Measurements from ENCODE around the gene CT55. TPM values are rescaled to one million over a fixed set of nuclear protein-coding genes. Genes with fewer than 3 reads are reported as not detected.
"Not testable (repeated sequence)": the region's sequence is repeated elsewhere in the genome, so short reads cannot be mapped to it uniquely, and the experiment has no call there.

CT55 gene
- polyA plus RNA-seq (2013), result 0.07 and 0.12 TPM in 2 replicates

DNA sequence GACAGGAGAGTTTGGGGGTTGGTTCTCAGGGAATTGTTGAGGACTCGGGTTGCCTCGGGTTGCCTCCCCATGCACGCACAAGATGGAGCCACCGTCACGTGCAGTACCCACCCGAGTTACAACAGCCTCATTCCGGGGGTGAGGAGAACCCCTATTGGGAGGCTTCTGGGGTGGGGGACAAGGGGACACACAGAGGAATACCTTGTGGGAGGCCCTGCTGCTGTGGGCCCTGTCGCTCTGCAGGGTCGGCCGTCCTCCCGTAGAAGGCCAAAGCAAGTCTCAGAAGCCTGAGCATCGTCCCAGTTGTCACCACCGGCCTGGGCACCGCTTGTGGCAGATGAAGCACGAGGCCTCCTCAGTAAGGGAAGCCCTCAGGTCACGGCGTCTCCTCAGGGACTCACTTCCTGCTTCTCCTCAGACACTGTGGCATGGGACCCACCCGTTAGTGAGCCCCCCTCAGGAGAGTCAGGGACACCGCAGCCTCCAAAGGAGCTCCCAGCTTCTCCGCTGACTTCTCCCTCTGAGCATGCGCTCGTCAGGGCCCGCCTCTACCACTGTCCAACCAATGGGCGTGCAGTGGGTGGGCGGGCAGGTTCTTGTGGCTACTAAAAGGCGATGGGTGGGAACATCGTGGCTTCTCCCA is at the start of gene CT55:
TSS of gene CT55 (minus strand) at position 522 of the 643 bp plus-strand sequence. CDS start at position 295, 227 bp downstream.
- H2BK5ac ChIP-seq (ENCODE audit: low read depth, low read length, poor library complexity), result no peak within 1 kb of the TSS
- no peak within 1 kb of the TSS for H4K12ac ChIP-seq (ENCODE audit: low read depth, low read length)
- DNase-seq, result no peak
- no peak within 1 kb of the TSS for H3K23ac ChIP-seq (ENCODE audit: low read length)
- no peak within 1 kb of the TSS for H3K4me2 ChIP-seq (ENCODE audit: low read length)
- no CpG with 5 or more reads among the region's 27 CpGs for WGBS (ENCODE audit: extremely low coverage, insufficient coverage, insufficient read length)
- no peaks in the 10 kb centered on the region for H3K9me3 ChIP-seq (ENCODE audit: insufficient read depth, low read depth, low read length)
- no peak within 1 kb of the TSS for H3K18ac ChIP-seq (ENCODE audit: low read length)
- H2BK120ac ChIP-seq (ENCODE audit: insufficient read depth, low read length, poor library complexity), result no peak within 1 kb of the TSS
- no peak within 1 kb of the TSS for H3K14ac ChIP-seq (ENCODE audit: low read length)
- no peaks in the 10 kb centered on the region for H3K79me2 ChIP-seq (ENCODE audit: control insufficient read depth, insufficient read depth, low read length, poor library complexity)
- H3K27me3 ChIP-seq (ENCODE audit: insufficient read depth, low read length), result no peaks in the 10 kb centered on the region
- H4K8ac ChIP-seq (ENCODE audit: low read depth, low read length), result no peak within 1 kb of the TSS
- no peaks in the 10 kb centered on the region for H3K4me1 ChIP-seq (ENCODE audit: control insufficient read depth in 1 of 2, insufficient read depth in 2 of 2, low read length in 2 of 2)
- H3K4me3 ChIP-seq (ENCODE audit: low read depth, low read length), result no peak within 1 kb of the TSS
- no peak within 1 kb of the TSS for H2AFZ ChIP-seq (ENCODE audit: insufficient read depth, low read length, poor library complexity)
- no peak within 1 kb of the TSS for H4K91ac ChIP-seq (ENCODE audit: low read depth, low read length)
- no peak within 1 kb of the TSS for H3K27ac ChIP-seq (ENCODE audit: low read depth, low read length)
- no peaks in the 10 kb centered on the region for H3K36me3 ChIP-seq (ENCODE audit: control insufficient read depth in 1 of 2, insufficient read depth in 2 of 2, low read length in 2 of 2)
- no peak within 1 kb of the TSS for H3K4ac ChIP-seq (ENCODE audit: low read depth, low read length)
- no peak within 1 kb of the TSS for H3K9ac ChIP-seq (ENCODE audit: low read length)
- H3K79me1 ChIP-seq (ENCODE audit: low read length), result no peaks in the 10 kb centered on the region
- H2BK12ac ChIP-seq (ENCODE audit: low read length), result no peak within 1 kb of the TSS
- no peak within 1 kb of the TSS for H2AK5ac ChIP-seq (ENCODE audit: low read length)

- WGBS (ENCODE audit: extremely low coverage, insufficient coverage, insufficient read length), result no CpG with 5 or more reads among the region's 8 CpGs
- Histone ChIP-seq H3K36me3 (ENCODE audit: control insufficient read depth in 1 of 2, insufficient read depth in 2 of 2, low read length in 2 of 2) (no peaks in the 10 kb centered on the region), H3K4me1 (ENCODE audit: control insufficient read depth in 1 of 2, insufficient read depth in 2 of 2, low read length in 2 of 2) (no peaks in the 10 kb centered on the region)
Observed at GRCh38 chrX:135213200-135213844, 42.1 kb upstream of the CT55 start.

DNA sequence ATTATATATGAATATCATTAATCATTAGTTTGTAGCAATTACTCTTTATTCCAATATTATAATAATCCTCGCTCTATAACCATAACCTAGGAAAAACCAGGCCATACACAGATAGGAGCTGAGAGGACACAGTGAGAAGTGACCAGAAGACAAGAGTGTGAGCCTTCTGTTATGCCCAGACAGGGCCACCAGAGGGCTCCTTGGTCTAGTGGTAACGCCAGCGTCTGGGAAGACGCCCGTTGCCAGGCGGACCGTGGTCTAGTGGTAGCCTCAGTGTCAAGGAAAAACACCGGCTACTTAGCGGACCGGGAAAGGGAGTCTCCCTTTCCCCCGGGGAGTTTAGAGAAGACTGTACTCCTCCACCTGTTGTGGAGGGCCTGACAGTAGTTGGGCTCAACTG is 35.2 kb upstream of the CT55 start:
- no CpG with 5 or more reads among the region's 11 CpGs for WGBS (ENCODE audit: extremely low coverage, insufficient coverage, insufficient read length)
- not testable (repeated sequence) for H3K27me3 ChIP-seq (ENCODE audit: insufficient read depth, low read length); H3K27ac ChIP-seq (ENCODE audit: low read depth, low read length); H3K4me1 ChIP-seq (ENCODE audit: control insufficient read depth in 1 of 2, insufficient read depth in 2 of 2, low read length in 2 of 2); H4K91ac ChIP-seq (ENCODE audit: low read depth, low read length); H3K14ac ChIP-seq (ENCODE audit: low read length); H3K79me2 ChIP-seq (ENCODE audit: control insufficient read depth, insufficient read depth, low read length, poor library complexity); H3K18ac ChIP-seq (ENCODE audit: low read length); H2BK12ac ChIP-seq (ENCODE audit: low read length); H3K36me3 ChIP-seq (ENCODE audit: control insufficient read depth in 1 of 2, insufficient read depth in 2 of 2, low read length in 2 of 2); H3K9ac ChIP-seq (ENCODE audit: low read length); H4K8ac ChIP-seq (ENCODE audit: low read depth, low read length); H2AFZ ChIP-seq (ENCODE audit: insufficient read depth, low read length, poor library complexity); H3K4ac ChIP-seq (ENCODE audit: low read depth, low read length); H3K4me2 ChIP-seq (ENCODE audit: low read length); H2BK5ac ChIP-seq (ENCODE audit: low read depth, low read length, poor library complexity); H3K4me3 ChIP-seq (ENCODE audit: low read depth, low read length); H2AK5ac ChIP-seq (ENCODE audit: low read length); H4K12ac ChIP-seq (ENCODE audit: low read depth, low read length); H2BK120ac ChIP-seq (ENCODE audit: insufficient read depth, low read length, poor library complexity); H3K9me3 ChIP-seq (ENCODE audit: insufficient read depth, low read depth, low read length); H3K79me1 ChIP-seq (ENCODE audit: low read length); H3K23ac ChIP-seq (ENCODE audit: low read length)
- DNase-seq, result peak in 1 of 2 donors; percentile 0

More at GRCh38 chrX:135213200-135213844, 42.1 kb upstream of the CT55 start:
- Histone ChIP-seq H3K4ac (ENCODE audit: low read depth, low read length) (no peak overlapping the region), H3K79me1 (ENCODE audit: low read length) (no peaks in the 10 kb centered on the region), H4K8ac (ENCODE audit: low read depth, low read length) (no peak overlapping the region), H3K79me2 (ENCODE audit: control insufficient read depth, insufficient read depth, low read length, poor library complexity) (no peaks in the 10 kb centered on the region), H3K4me3 (ENCODE audit: low read depth, low read length) (no peak overlapping the region), H4K12ac (ENCODE audit: low read depth, low read length) (no peak overlapping the region), H2BK12ac (ENCODE audit: low read length) (no peak overlapping the region), H2AFZ (ENCODE audit: insufficient read depth, low read length, poor library complexity) (no peak overlapping the region), H3K9me3 (ENCODE audit: insufficient read depth, low read depth, low read length) (no peaks in the 10 kb centered on the region), H3K27ac (ENCODE audit: low read depth, low read length) (no peak overlapping the region), H3K14ac (ENCODE audit: low read length) (no peak overlapping the region), H3K23ac (ENCODE audit: low read length) (no peak overlapping the region), H3K27me3 (ENCODE audit: insufficient read depth, low read length) (no peaks in the 10 kb centered on the region), H3K9ac (ENCODE audit: low read length) (no peak overlapping the region), H2AK5ac (ENCODE audit: low read length) (no peak overlapping the region), H3K18ac (ENCODE audit: low read length) (no peak overlapping the region), H2BK5ac (ENCODE audit: low read depth, low read length, poor library complexity) (no peak overlapping the region), H4K91ac (ENCODE audit: low read depth, low read length) (no peak overlapping the region), H2BK120ac (ENCODE audit: insufficient read depth, low read length, poor library complexity) (no peak overlapping the region), H3K4me2 (ENCODE audit: low read length) (no peak overlapping the region)
- DNase-seq, result no peak

DNA sequence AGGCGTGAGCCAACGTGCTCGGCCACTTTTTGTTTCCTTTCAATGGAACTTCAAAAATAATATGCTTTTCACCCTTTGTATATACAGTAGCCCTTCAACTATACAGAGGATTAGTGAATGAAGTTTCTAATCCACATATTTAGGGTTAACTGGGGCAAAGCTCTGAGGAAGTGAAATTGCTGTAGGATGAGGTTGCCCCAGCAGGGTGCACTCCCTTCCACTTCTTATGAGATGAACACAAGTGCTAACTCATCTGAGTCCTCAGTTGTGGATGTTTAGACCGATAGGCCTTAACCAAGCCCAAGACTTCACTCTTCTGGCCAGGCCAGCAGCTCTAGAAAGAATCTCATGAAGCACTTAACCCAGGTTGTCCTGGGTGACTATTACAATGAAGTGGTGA is 29.1 kb upstream of the CT55 start:
- Histone ChIP-seq H4K8ac (ENCODE audit: low read depth, low read length) (no peak overlapping the region), H3K4ac (ENCODE audit: low read depth, low read length) (no peak overlapping the region), H2AK5ac (ENCODE audit: low read length) (no peak overlapping the region), H2BK12ac (ENCODE audit: low read length) (no peak overlapping the region), H3K18ac (ENCODE audit: low read length) (no peak overlapping the region), H3K9me3 (ENCODE audit: insufficient read depth, low read depth, low read length) (no peaks in the 10 kb centered on the region), H3K23ac (ENCODE audit: low read length) (no peak overlapping the region), H3K4me3 (ENCODE audit: low read depth, low read length) (no peak overlapping the region), H2BK5ac (ENCODE audit: low read depth, low read length, poor library complexity) (no peak overlapping the region), H4K12ac (ENCODE audit: low read depth, low read length) (no peak overlapping the region), H3K27me3 (ENCODE audit: insufficient read depth, low read length) (no peaks in the 10 kb centered on the region), H3K79me1 (ENCODE audit: low read length) (no peaks in the 10 kb centered on the region), H3K36me3 (ENCODE audit: control insufficient read depth in 1 of 2, insufficient read depth in 2 of 2, low read length in 2 of 2) (no peaks in the 10 kb centered on the region), H2BK120ac (ENCODE audit: insufficient read depth, low read length, poor library complexity) (no peak overlapping the region), H3K14ac (ENCODE audit: low read length) (no peak overlapping the region), H2AFZ (ENCODE audit: insufficient read depth, low read length, poor library complexity) (no peak overlapping the region), H3K79me2 (ENCODE audit: control insufficient read depth, insufficient read depth, low read length, poor library complexity) (no peaks in the 10 kb centered on the region), H3K9ac (ENCODE audit: low read length) (no peak overlapping the region), H3K27ac (ENCODE audit: low read depth, low read length) (no peak overlapping the region), H3K4me2 (ENCODE audit: low read length) (no peak overlapping the region), H4K91ac (ENCODE audit: low read depth, low read length) (no peak overlapping the region), H3K4me1 (ENCODE audit: control insufficient read depth in 1 of 2, insufficient read depth in 2 of 2, low read length in 2 of 2) (no peaks in the 10 kb centered on the region)
- no peak for DNase-seq
- WGBS (ENCODE audit: extremely low coverage, insufficient coverage, insufficient read length), result no CpG with 5 or more reads among the region's 4 CpGs
